K562 (cell line): ENCODE data around the gene CDH6. TPM values are rescaled to one million over a fixed set of nuclear protein-coding genes. Genes with fewer than 3 reads are reported as not detected.

Source experiments
- ATAC-seq: fragments of 200-7000 bp; cut with Tn5 transposase; 3 replicates; pipeline ENCODE4 v1.9.1; 2020; ENCODE audit warnings: moderate library complexity
- BruUV-seq: library from RNA; stranded (reverse); fragments of 400-500 nt; replicated peaks from 2 replicates; lab custom pipeline; 2021; lab: Mats Ljungman, UMichigan
- CTCF ChIA-PET: fragments of 300-600 bp; formaldehyde crosslinking; extraction: SDS; loops from one replicate; lab custom pipeline; 2021; ENCODE audit warnings: low intra/inter-chr PET ratio; lab: Yijun Ruan, JAX
- POLR2A ChIA-PET: fragments of 300-600, 350-650 bp; sonication (Branson Sonifier 250); formaldehyde crosslinking; extraction: SDS; loops from one replicate; lab custom pipeline; 2021; ENCODE audit warnings: antibody characterized with exemption, inconsistent platforms; lab: Yijun Ruan, JAX
- DNase-seq, 4 experiments: peaks; one replicate each; pipeline versions ENCODE4 v3.0.0 to v3.0.0-alpha.2; 2011 to 2018; ENCODE audit warnings: low spot score in 3 of 4, mixed read lengths in 3 of 4; ENCODE audit errors: extremely low read depth in 1 of 4
- FAIRE-seq: peaks from 2 replicates; lab custom pipeline; 2011; peaks lifted over from hg19 to GRCh38; lab: Jason Lieb, UNC
- H2AFZ ChIP-seq: 2 replicates; pipeline ENCODE4 v1.6.0; 2011; ENCODE audit warnings: low read depth, low read length, control low read depth, inconsistent platforms
- H3K27ac ChIP-seq: fragments of 200-600 bp; 3 replicates; pipeline ENCODE4 v1.8.0; 2011; ENCODE audit warnings: low read depth, mild to moderate bottlenecking, control low read depth, inconsistent platforms, low read length, moderate library complexity, mixed read lengths; ENCODE audit errors: extremely low read depth
- H3K27me3 ChIP-seq, 2 experiments: fragments of 300-600 bp in 1 of 2; 2 replicates in 1 of 2; 3 replicates in 1 of 2; pipeline versions ENCODE4 v1.6.0 to v1.8.0; 2011; ENCODE audit warnings: inconsistent platforms in 2 of 2, low read length in 2 of 2, mild to moderate bottlenecking in 1 of 2, mixed read lengths in 1 of 2, moderate library complexity in 1 of 2; ENCODE audit not compliant: control insufficient read depth in 2 of 2, insufficient read depth in 2 of 2
- H3K36me3 ChIP-seq: fragments of 300-600 bp; 3 replicates; pipeline ENCODE4 v1.8.0; 2011; ENCODE audit warnings: mild to moderate bottlenecking, low read length, inconsistent platforms; ENCODE audit not compliant: control insufficient read depth, insufficient read depth
- H3K4me1 ChIP-seq, 2 experiments: fragments of 200-600 bp in 1 of 2; replicated peaks in 1 of 2; 2 replicates in 1 of 2; 3 replicates in 1 of 2; pipeline versions ENCODE4 v1.5.1 to v1.8.0; 2011; ENCODE audit warnings: inconsistent platforms in 2 of 2, low read length in 2 of 2, mild to moderate bottlenecking in 1 of 2, mixed read lengths in 1 of 2, moderate library complexity in 1 of 2; ENCODE audit not compliant: control insufficient read depth in 2 of 2, insufficient read depth in 2 of 2
- H3K4me2 ChIP-seq: 2 replicates; pipeline ENCODE4 v1.6.1; 2011; ENCODE audit warnings: low read length, control low read depth, inconsistent platforms, mixed read lengths; ENCODE audit not compliant: insufficient read depth
- H3K4me3 ChIP-seq: fragments of 200-600 bp; sonication (generic), shearing (Covaris generic); 2 replicates; pipeline ENCODE4 v1.5.1; 2016; ENCODE audit warnings: control low read depth, inconsistent platforms
- H3K79me2 ChIP-seq: fragments of 200-600 bp; 3 replicates; pipeline ENCODE4 v1.8.0; 2011; ENCODE audit warnings: low read length, inconsistent platforms; ENCODE audit not compliant: control insufficient read depth, insufficient read depth
- H3K9ac ChIP-seq, 2 experiments: 2 replicates each; pipeline versions ENCODE4 v1.6.0 to v1.6.1; 2011; ENCODE audit warnings: low read depth in 2 of 2, low read length in 2 of 2, control low read depth in 1 of 2, inconsistent platforms in 1 of 2, mild to moderate bottlenecking in 1 of 2, mixed read lengths in 1 of 2; ENCODE audit not compliant: insufficient read depth in 1 of 2
- H3K9me1 ChIP-seq: one replicate; pipeline ENCODE4 v1.6.0; 2011; ENCODE audit warnings: inconsistent platforms, mild to moderate bottlenecking, low read length, moderate library complexity; ENCODE audit not compliant: control insufficient read depth, insufficient read depth
- H3K9me3 ChIP-seq: replicated peaks from 2 replicates; pipeline ENCODE4 v1.5.1; 2011; ENCODE audit warnings: low read depth, low read length, inconsistent platforms; ENCODE audit not compliant: control insufficient read depth, insufficient read depth
- H4K20me1 ChIP-seq: replicated peaks from 2 replicates; pipeline ENCODE4 v1.6.1; 2011; ENCODE audit warnings: low read length, inconsistent platforms, mixed read lengths; ENCODE audit not compliant: control insufficient read depth, insufficient read depth
- BRD4 ChIP-seq: fragments of 200-600 bp; sonication (generic); IDR thresholded peaks from 2 replicates; pipeline ENCODE4 v1.6.1; 2017; ENCODE audit warnings: inconsistent platforms
- MAFF ChIP-seq: IDR thresholded peaks from 2 replicates; pipeline ENCODE4 v1.6.1; 2012; ENCODE audit warnings: low read length, improper control_type of control experiment
- NCOA2 ChIP-seq, 2 experiments: fragments of 450-650 bp; IDR thresholded peaks; 2 replicates each; pipeline ENCODE4 v1.6.1; 2018; ENCODE audit warnings: mild to moderate bottlenecking in 2 of 2, moderate library complexity in 1 of 2; ENCODE audit not compliant: partially characterized antibody in 2 of 2
- PHF8 ChIP-seq: fragments of 200-600 bp; sonication (generic); IDR thresholded peaks from 2 replicates; pipeline ENCODE4 v1.6.1; 2012; ENCODE audit warnings: mixed run types, mild to moderate bottlenecking, inconsistent platforms, low read length, moderate library complexity, borderline replicate concordance
- RBM25 ChIP-seq: fragments of 200-400 bp; formaldehyde crosslinking; IDR thresholded peaks from 2 replicates; pipeline ENCODE4 v1.6.1; 2018; ENCODE audit warnings: low read length, low read depth, moderate library complexity; ENCODE audit not compliant: severe bottlenecking
- SRSF7 ChIP-seq: fragments of 200-400 bp; formaldehyde crosslinking; optimal IDR thresholded peaks from 2 replicates; pipeline ENCODE3; 2017; ENCODE audit warnings: mild to moderate bottlenecking, low read depth, low read length
- TBP ChIP-seq: optimal IDR thresholded peaks from 2 replicates; pipeline ENCODE3; 2011; ENCODE audit warnings: low read depth, low read length, improper control_type of control experiment
- WGBS: fragments of 100-300 bp; shearing (Covaris generic); methylation state at CpG from one replicate; pipeline ENCODE4 v1.1.6; 2016; ENCODE audit warnings: low coverage, mixed read lengths; ENCODE audit not compliant: insufficient coverage; ENCODE audit errors: missing lambda C conversion rate; 5-methylcytosine and 5-hydroxymethylcytosine counted together
- in situ Hi-C: fragments of 300-500 bp; cut with MboI; formaldehyde crosslinking; loops from 4 replicates; pipeline ENCODE4 v1.15.0; 2018; ENCODE audit warnings: inconsistent platforms, mixed read lengths
- intact Hi-C: fragments of 100-400 bp; cut with micrococcal nuclease; formaldehyde crosslinking; loops from 2 replicates; pipeline ENCODE4 v1.14.2; 2022
- polyA plus RNA-seq, 8 experiments: library from polyadenylated mRNA; depleted of rRNA in 4 of 8; stranded (reverse) in 5 of 8; unstranded in 3 of 8; fragments of >200 nt; fragmentation: Nextera tagmentation in 2 of 8; fragmentation: Illumina TruSeq in 1 of 8; extraction: Ambion mirVana in 2 of 8; extraction: Trizol in 1 of 8; gene quantifications; 2 replicates each; pipeline versions ENCODE4 v1.2.1 to v1.2.3, GENCODE V29; 2011 to 2014; ENCODE audit warnings: inconsistent platforms in 1 of 8, missing spikeins in 1 of 8
- total RNA-seq, 7 experiments: library from RNA; depleted of rRNA in 6 of 7; stranded (reverse); fragments of >200 nt in 6 of 7; fragmentation: Illumina TruSeq in 2 of 7; extraction: Trizol in 2 of 7; gene quantifications; 2 replicates each; pipeline versions ENCODE4 v1.2.1 to v1.2.3, GENCODE V29; 2011 to 2021; ENCODE audit warnings: low replicate concordance in 1 of 7
- TF ChIP-seq, protein P1 (sequence below): fragments of 250-450 bp; sonication (Bioruptor Pico); IDR thresholded peaks from 2 replicates; pipeline ENCODE4 v1.8.0; 2021; ENCODE audit warnings: moderate library complexity, mild to moderate bottlenecking, inconsistent platforms
- TF ChIP-seq, protein P2 (sequence below): fragments of 450-650 bp; IDR thresholded peaks from 2 replicates; pipeline ENCODE4 v1.7.1; 2018; ENCODE audit warnings: mild to moderate bottlenecking, low read depth; ENCODE audit not compliant: partially characterized antibody
- TF ChIP-seq, protein P3 (sequence below): fragments of 450-650 bp; conservative IDR thresholded peaks from 2 replicates; pipeline ENCODE4 v1.6.1; 2016; ENCODE audit warnings: missing genetic modification characterization, low read depth, mild to moderate bottlenecking, control low read depth, missing compliant biosample characterization
- TF ChIP-seq, protein P4 (sequence below): sonication (generic); formaldehyde crosslinking; IDR thresholded peaks from 2 replicates; pipeline ENCODE4 v1.8.0; 2022; ENCODE audit warnings: mild to moderate bottlenecking, missing genetic modification reagents
- TF ChIP-seq, protein P5 (sequence below): fragments of 250-450 bp; sonication (Bioruptor Pico); IDR thresholded peaks from 2 replicates; pipeline ENCODE4 v1.5.0; 2021; ENCODE audit warnings: mild to moderate bottlenecking, moderate library complexity

The CDH6 gene
- total and polyA plus RNA-seq, 9 of the 15 experiments (the other 6 are each of a cell fraction or from before 2014, with no cell fraction given): not detected

DNA sequence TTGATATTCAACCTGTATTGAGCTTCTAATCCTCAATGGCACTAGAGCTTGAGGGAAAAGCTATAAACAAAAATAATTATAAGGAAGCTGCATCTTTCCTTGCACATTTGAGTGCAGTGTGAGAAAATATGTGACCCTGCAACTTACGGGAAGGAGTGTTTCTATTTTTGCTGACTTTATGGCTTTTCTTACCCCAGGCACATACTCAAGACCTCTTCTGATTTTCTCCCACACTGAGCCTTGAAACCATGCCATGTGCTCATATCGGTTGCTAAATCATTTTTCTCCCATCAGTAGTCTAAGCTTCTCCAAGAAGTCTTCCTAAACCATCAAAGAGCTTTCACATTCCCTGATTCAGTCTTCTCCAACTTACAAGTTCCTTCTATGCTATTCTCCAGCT is 91.5 kb downstream of the CDH6 start:
- Histone ChIP-seq H3K9me1 (no peaks in the 10 kb centered on the region), H4K20me1 (no peaks in the 10 kb centered on the region), H3K36me3 (no peaks in the 10 kb centered on the region), H3K27ac (no peak overlapping the region), H3K9me3 (no peaks in the 10 kb centered on the region), H3K27me3 (no peaks in the 10 kb centered on the region), H2AFZ (no peak overlapping the region), H3K79me2 (no peaks in the 10 kb centered on the region), H3K4me3 (no peak overlapping the region), H3K4me2 (no peak overlapping the region), H3K4me1 (no peaks in the 10 kb centered on the region), H3K9ac (no peak overlapping the region)
- FAIRE-seq (no peak), DNase-seq (no peak), ATAC-seq (no peak)
- CTCF ChIA-PET: no interaction called here
- in situ Hi-C loops (no loop called here), intact Hi-C loops (no loop called here)
- POLR2A ChIA-PET: no interaction called here
- 0% methylated on average over 2 of the region's 2 CpGs for WGBS
- no TSS peak for BruUV-seq
- TF ChIP-seq BRD4 (no peak), RBM25 (no peak), PHF8 (no peak), SRSF7 (no peak), TBP (no peak), NCOA2 (IDR thresholded peaks at IDR 0.05; ENCODE audit: partially characterized antibody in 2 of 2) (no peak), MAFF (no peak)
- TF ChIP-seq, protein P1, sequence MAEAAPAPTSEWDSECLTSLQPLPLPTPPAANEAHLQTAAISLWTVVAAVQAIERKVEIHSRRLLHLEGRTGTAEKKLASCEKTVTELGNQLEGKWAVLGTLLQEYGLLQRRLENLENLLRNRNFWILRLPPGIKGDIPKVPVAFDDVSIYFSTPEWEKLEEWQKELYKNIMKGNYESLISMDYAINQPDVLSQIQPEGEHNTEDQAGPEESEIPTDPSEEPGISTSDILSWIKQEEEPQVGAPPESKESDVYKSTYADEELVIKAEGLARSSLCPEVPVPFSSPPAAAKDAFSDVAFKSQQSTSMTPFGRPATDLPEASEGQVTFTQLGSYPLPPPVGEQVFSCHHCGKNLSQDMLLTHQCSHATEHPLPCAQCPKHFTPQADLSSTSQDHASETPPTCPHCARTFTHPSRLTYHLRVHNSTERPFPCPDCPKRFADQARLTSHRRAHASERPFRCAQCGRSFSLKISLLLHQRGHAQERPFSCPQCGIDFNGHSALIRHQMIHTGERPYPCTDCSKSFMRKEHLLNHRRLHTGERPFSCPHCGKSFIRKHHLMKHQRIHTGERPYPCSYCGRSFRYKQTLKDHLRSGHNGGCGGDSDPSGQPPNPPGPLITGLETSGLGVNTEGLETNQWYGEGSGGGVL (CRISPR knock-in tag): no peak
- TF ChIP-seq, protein P2, sequence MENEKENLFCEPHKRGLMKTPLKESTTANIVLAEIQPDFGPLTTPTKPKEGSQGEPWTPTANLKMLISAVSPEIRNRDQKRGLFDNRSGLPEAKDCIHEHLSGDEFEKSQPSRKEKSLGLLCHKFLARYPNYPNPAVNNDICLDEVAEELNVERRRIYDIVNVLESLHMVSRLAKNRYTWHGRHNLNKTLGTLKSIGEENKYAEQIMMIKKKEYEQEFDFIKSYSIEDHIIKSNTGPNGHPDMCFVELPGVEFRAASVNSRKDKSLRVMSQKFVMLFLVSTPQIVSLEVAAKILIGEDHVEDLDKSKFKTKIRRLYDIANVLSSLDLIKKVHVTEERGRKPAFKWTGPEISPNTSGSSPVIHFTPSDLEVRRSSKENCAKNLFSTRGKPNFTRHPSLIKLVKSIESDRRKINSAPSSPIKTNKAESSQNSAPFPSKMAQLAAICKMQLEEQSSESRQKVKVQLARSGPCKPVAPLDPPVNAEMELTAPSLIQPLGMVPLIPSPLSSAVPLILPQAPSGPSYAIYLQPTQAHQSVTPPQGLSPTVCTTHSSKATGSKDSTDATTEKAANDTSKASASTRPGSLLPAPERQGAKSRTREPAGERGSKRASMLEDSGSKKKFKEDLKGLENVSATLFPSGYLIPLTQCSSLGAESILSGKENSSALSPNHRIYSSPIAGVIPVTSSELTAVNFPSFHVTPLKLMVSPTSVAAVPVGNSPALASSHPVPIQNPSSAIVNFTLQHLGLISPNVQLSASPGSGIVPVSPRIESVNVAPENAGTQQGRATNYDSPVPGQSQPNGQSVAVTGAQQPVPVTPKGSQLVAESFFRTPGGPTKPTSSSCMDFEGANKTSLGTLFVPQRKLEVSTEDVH: no peak
- TF ChIP-seq, protein P3, sequence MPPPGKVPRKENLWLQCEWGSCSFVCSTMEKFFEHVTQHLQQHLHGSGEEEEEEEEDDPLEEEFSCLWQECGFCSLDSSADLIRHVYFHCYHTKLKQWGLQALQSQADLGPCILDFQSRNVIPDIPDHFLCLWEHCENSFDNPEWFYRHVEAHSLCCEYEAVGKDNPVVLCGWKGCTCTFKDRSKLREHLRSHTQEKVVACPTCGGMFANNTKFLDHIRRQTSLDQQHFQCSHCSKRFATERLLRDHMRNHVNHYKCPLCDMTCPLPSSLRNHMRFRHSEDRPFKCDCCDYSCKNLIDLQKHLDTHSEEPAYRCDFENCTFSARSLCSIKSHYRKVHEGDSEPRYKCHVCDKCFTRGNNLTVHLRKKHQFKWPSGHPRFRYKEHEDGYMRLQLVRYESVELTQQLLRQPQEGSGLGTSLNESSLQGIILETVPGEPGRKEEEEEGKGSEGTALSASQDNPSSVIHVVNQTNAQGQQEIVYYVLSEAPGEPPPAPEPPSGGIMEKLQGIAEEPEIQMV (tag): no peak
- TF ChIP-seq, protein P4, sequence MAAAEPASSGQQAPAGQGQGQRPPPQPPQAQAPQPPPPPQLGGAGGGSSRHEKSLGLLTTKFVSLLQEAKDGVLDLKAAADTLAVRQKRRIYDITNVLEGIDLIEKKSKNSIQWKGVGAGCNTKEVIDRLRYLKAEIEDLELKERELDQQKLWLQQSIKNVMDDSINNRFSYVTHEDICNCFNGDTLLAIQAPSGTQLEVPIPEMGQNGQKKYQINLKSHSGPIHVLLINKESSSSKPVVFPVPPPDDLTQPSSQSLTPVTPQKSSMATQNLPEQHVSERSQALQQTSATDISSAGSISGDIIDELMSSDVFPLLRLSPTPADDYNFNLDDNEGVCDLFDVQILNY (CRISPR knock-in tag): no peak
- TF ChIP-seq, protein P5, sequence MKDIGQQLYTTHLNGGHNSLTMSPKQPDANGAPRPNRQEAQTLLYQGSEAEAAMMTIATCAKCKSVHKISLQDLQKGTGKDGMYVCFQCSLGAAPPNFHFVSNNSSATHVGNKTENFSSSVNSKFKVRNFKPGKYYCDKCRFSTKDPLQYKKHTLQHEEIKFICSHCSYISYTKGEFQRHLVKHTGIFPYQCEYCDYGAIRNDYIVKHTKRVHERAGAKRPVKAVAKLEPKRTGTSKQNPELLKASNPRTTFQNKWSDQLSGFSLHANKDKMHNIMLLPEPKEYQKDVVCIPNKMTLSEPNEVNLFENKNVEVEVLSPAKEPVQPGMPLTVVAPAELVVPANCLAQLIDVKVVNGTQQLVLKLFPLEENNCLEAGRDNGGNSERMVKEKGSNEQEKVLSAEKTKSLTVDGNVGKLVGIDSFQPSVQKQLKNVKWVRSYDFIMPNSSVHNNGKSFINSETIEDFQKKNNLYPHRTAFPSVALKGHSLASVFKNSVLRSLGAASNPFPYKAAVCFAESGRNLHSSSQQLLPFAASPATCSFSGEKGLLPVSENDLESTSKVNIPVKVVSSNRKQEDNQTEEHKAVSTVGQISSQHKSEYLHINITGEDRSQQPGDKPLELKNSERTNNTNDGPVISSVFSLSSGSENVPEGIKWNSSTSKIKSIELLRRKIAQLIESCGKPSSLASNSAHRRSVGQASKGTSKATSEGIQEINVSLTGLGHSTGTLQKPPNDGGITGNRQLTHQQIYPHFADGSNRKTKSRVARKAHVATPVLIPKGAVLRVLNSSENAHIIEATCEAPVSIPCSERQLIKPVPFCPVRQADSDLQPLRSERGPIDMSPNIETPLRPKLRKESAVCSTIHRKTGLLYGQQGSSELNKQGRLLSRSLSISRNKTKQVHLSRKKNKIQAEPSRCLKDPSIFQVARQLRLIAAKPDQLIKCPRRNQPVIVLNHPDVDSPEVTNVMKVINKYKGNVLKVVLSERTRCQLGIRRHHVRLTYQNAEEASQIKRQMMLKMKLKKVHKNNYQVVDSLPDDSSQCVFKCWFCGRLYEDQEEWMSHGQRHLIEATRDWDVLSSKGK (CRISPR knock-in tag): no peak
